ENCODE measurements around the gene NOTO. TPM values are rescaled to one million over a fixed set of nuclear protein-coding genes. Genes with fewer than 3 reads are reported as not detected.

Gene NOTO
- total and polyA plus RNA-seq, 2 donors (not counting 1 experiment from before 2014, with no cell fraction given): not detected

- intact Hi-C loops (cut with micrococcal nuclease): no loop called here
- Histone ChIP-seq H3K79me2 (ENCODE audit: control insufficient read depth, insufficient read depth, low read length) (no peaks in the 10 kb centered on the region), H3K4me3 (ENCODE audit: control extremely low read depth in 1 of 5, extremely low read depth in 1 of 5, insufficient read depth in 1 of 5, low read depth in 2 of 5, low read length in 4 of 5) (no peak overlapping the region), H4K20me1 (ENCODE audit: control insufficient read depth, insufficient read depth, low read length, poor library complexity, severe bottlenecking) (peaks cover 4% of the 10 kb centered on the region), H3K4me2 (replicated peaks; ENCODE audit: low read depth, low read length, poor library complexity, severe bottlenecking) (no peak overlapping the region), H3K9me3 (ENCODE audit: control extremely low read depth in 1 of 3, control insufficient read depth in 2 of 3, insufficient read depth in 1 of 3, low read length in 2 of 3) (no peaks in the 10 kb centered on the region), H3K27me3 (replicated peaks in 1 of 4; ENCODE audit: control extremely low read depth in 1 of 4, control insufficient read depth in 3 of 4, insufficient read depth in 4 of 4, low read length in 3 of 4) (no peaks in the 10 kb centered on the region), H2AFZ (ENCODE audit: insufficient read depth, low read depth, low read length, poor library complexity, severe bottlenecking) (no peak overlapping the region), H3K36me3 (replicated peaks in 1 of 2; ENCODE audit: control extremely low read depth in 1 of 2, control insufficient read depth in 1 of 2, extremely low read depth in 1 of 2, insufficient read depth in 2 of 2, low read length in 1 of 2) (peaks cover 0 to 54% of the 10 kb centered on the region in 2 experiments), H3K27ac (ENCODE audit: low read length in 2 of 2) (no peak overlapping the region), H3K9ac (ENCODE audit: low read length) (no peak overlapping the region), H3K4me1 (ENCODE audit: control insufficient read depth in 2 of 2, insufficient read depth in 2 of 2, low read length in 2 of 2) (no peaks in the 10 kb centered on the region)
- CTCF ChIA-PET: no interaction called here
- no peak for ATAC-seq (ENCODE audit: low read depth)
- H3K4me1 Mint-ChIP-seq: no peaks in the 10 kb centered on the region
- POLR2A ChIA-PET: no interaction called here
- 100% methylated on average over 1 of the region's 4 CpGs for WGBS (ENCODE audit: insufficient coverage)
- H3K4me3 Mint-ChIP-seq: no peak overlapping the region
- no peaks in the 10 kb centered on the region for H3K27me3 Mint-ChIP-seq
- no peak for TF ChIP-seq CTCF (IDR thresholded peaks at IDR 0.05)
- no peak for TF ChIP-seq EZH2 (IDR thresholded peaks at IDR 0.05; ENCODE audit: borderline replicate concordance, insufficient read depth, low read depth, low read length, poor library complexity, severe bottlenecking)
- no peaks in the 10 kb centered on the region for H3K9me3 Mint-ChIP-seq (ENCODE audit: insufficient read depth)
- no peak overlapping the region for H3K27ac Mint-ChIP-seq
- no peak for DNase-seq
Measured at GRCh38 chr2:73255007-73255644, 52.8 kb downstream of the NOTO start.

- Mint-ChIP-seq H3K4me3 (no peak overlapping the region), H3K27me3 (no peaks in the 10 kb centered on the region), H3K4me1 (no peaks in the 10 kb centered on the region), H3K27ac (no peak overlapping the region), H3K9me3 (ENCODE audit: insufficient read depth) (no peaks in the 10 kb centered on the region)
- Histone ChIP-seq H3K36me3 (replicated peaks in 1 of 2; ENCODE audit: control extremely low read depth in 1 of 2, control insufficient read depth in 1 of 2, extremely low read depth in 1 of 2, insufficient read depth in 2 of 2, low read length in 1 of 2) (peaks cover 0 to 45% of the 10 kb centered on the region in 2 experiments), H3K27me3 (replicated peaks in 1 of 4; ENCODE audit: control extremely low read depth in 1 of 4, control insufficient read depth in 3 of 4, insufficient read depth in 4 of 4, low read length in 3 of 4) (no peaks in the 10 kb centered on the region), H3K4me2 (replicated peaks; ENCODE audit: low read depth, low read length, poor library complexity, severe bottlenecking) (no peak overlapping the region), H3K9me3 (ENCODE audit: control extremely low read depth in 1 of 3, control insufficient read depth in 2 of 3, insufficient read depth in 1 of 3, low read length in 2 of 3) (no peaks in the 10 kb centered on the region), H3K9ac (ENCODE audit: low read length) (no peak overlapping the region), H2AFZ (ENCODE audit: insufficient read depth, low read depth, low read length, poor library complexity, severe bottlenecking) (no peak overlapping the region), H3K79me2 (ENCODE audit: control insufficient read depth, insufficient read depth, low read length) (no peaks in the 10 kb centered on the region), H3K4me3 (ENCODE audit: control extremely low read depth in 1 of 5, extremely low read depth in 1 of 5, insufficient read depth in 1 of 5, low read depth in 2 of 5, low read length in 4 of 5) (no peak overlapping the region), H3K27ac (ENCODE audit: low read length in 2 of 2) (no peak overlapping the region), H4K20me1 (ENCODE audit: control insufficient read depth, insufficient read depth, low read length, poor library complexity, severe bottlenecking) (peaks cover 4% of the 10 kb centered on the region), H3K4me1 (ENCODE audit: control insufficient read depth in 2 of 2, insufficient read depth in 2 of 2, low read length in 2 of 2) (no peaks in the 10 kb centered on the region)
- ChIA-PET POLR2A (no interaction called here), CTCF (interaction anchor here (1.5 kb wide), 1 partner anchor 32 kb away, joined by 3 read pairs; no protein-coding TSS in a partner anchor)
- TF ChIP-seq EZH2 (IDR thresholded peaks at IDR 0.05; ENCODE audit: borderline replicate concordance, insufficient read depth, low read depth, low read length, poor library complexity, severe bottlenecking): no peak
- no peak for TF ChIP-seq CTCF (IDR thresholded peaks at IDR 0.05)
- intact Hi-C loops (cut with micrococcal nuclease): no loop called here
- DNase-seq: no peak
- peak; percentile 14 for ATAC-seq (ENCODE audit: low read depth)
- 100% methylated on average over 2 of the region's 5 CpGs for whole genome bisulfite sequencing (ENCODE audit: insufficient coverage)
Measured at GRCh38 chr2:73255907-73256617, 53.7 kb downstream of the NOTO start.

Data from B cell (primary cell).